K562 (cell line): Measurements from ENCODE around the gene TTC33. TPM values are rescaled to one million over a fixed set of nuclear protein-coding genes. Genes with fewer than 3 reads are reported as not detected.

Experiments used
- DACH1 ChIP-seq: fragments of 450-650 bp; IDR thresholded peaks from 2 replicates; pipeline ENCODE4 v1.6.1; 2018; ENCODE audit not compliant: partially characterized antibody
- FOXA3 ChIP-seq, 2 experiments: fragments of 450-650 bp in 1 of 2; sonication (generic) in 1 of 2; formaldehyde crosslinking; IDR thresholded peaks in 1 of 2; conservative IDR thresholded peaks in 1 of 2; 2 replicates each; pipeline versions ENCODE4 v1.4.0 to v1.8.0; 2020 to 2022; ENCODE audit warnings: mild to moderate bottlenecking in 2 of 2, missing genetic modification reagents in 1 of 2
- GTF2E2 ChIP-seq: fragments of 200-800 bp; sonication (Bioruptor generic); IDR thresholded peaks from 2 replicates; pipeline ENCODE4 v1.6.1; 2016; ENCODE audit warnings: missing genetic modification characterization, missing compliant biosample characterization
- HNRNPK ChIP-seq: fragments of 200-400 bp; formaldehyde crosslinking; IDR thresholded peaks from one replicate; pipeline ENCODE4 v1.6.1; 2018; ENCODE audit warnings: mild to moderate bottlenecking, low read depth, low read length; ENCODE audit not compliant: poor library complexity, severe bottlenecking
- L3MBTL2 ChIP-seq: fragments of 450-650 bp; IDR thresholded peaks from 2 replicates; pipeline ENCODE4 v1.6.1; 2016; ENCODE audit warnings: mild to moderate bottlenecking, moderate library complexity
- MAFF ChIP-seq: IDR thresholded peaks from 2 replicates; pipeline ENCODE4 v1.6.1; 2012; ENCODE audit warnings: low read length, improper control_type of control experiment
- MAFG ChIP-seq: fragments of 450-650 bp; conservative IDR thresholded peaks from 2 replicates; pipeline ENCODE4 v1.6.1; 2016; ENCODE audit warnings: missing genetic modification characterization, missing compliant biosample characterization
- MAFK ChIP-seq: IDR thresholded peaks from 2 replicates; pipeline ENCODE4 v1.6.1; 2011; ENCODE audit warnings: low read length, improper control_type of control experiment
- MAX ChIP-seq: sonication (generic); formaldehyde crosslinking; IDR thresholded peaks from 2 replicates; pipeline ENCODE4 v1.9.0; 2022; ENCODE audit warnings: mild to moderate bottlenecking, missing genetic modification reagents
- PML ChIP-seq: IDR thresholded peaks from 2 replicates; pipeline ENCODE4 v1.6.1; 2012; ENCODE audit warnings: low read length, inconsistent platforms
- RBFOX2 ChIP-seq: fragments of 200-400 bp; formaldehyde crosslinking; IDR thresholded peaks from 2 replicates; pipeline ENCODE4 v1.6.1; 2017; ENCODE audit warnings: low read depth, mild to moderate bottlenecking, low read length, moderate library complexity
- SFPQ ChIP-seq: fragments of 200-400 bp; formaldehyde crosslinking; IDR thresholded peaks from 2 replicates; pipeline ENCODE4 v1.6.1; 2017; ENCODE audit warnings: mild to moderate bottlenecking, low read depth, low read length, moderate library complexity
- SMARCE1 ChIP-seq: fragments of 450-650 bp; IDR thresholded peaks from 2 replicates; pipeline ENCODE4 v1.7.1; 2016; ENCODE audit warnings: mild to moderate bottlenecking
- USF2 ChIP-seq: sonication (generic); formaldehyde crosslinking; IDR thresholded peaks from 2 replicates; pipeline ENCODE4 v1.5.0; 2020; ENCODE audit warnings: missing genetic modification reagents
- ZBTB33 ChIP-seq: sonication (generic); formaldehyde crosslinking; IDR thresholded peaks from 2 replicates; pipeline ENCODE4 v1.8.1; 2023; ENCODE audit warnings: mild to moderate bottlenecking, missing genetic modification reagents
- ZNF830 ChIP-seq: fragments of 250-450 bp; sonication (Bioruptor Pico); IDR thresholded peaks from 2 replicates; pipeline ENCODE4 v1.5.0; 2021; ENCODE audit warnings: mild to moderate bottlenecking
- polyA plus RNA-seq, 8 experiments: library from polyadenylated mRNA; depleted of rRNA in 4 of 8; stranded (reverse) in 5 of 8; unstranded in 3 of 8; fragments of >200 nt; fragmentation: Nextera tagmentation in 2 of 8; fragmentation: Illumina TruSeq in 1 of 8; extraction: Ambion mirVana in 2 of 8; extraction: Trizol in 1 of 8; gene quantifications; 2 replicates each; pipeline versions ENCODE4 v1.2.1 to v1.2.3, GENCODE V29; 2011 to 2014; ENCODE audit warnings: inconsistent platforms in 1 of 8, missing spikeins in 1 of 8
- total RNA-seq, 7 experiments: library from RNA; depleted of rRNA in 6 of 7; stranded (reverse); fragments of >200 nt in 6 of 7; fragmentation: Illumina TruSeq in 2 of 7; extraction: Trizol in 2 of 7; gene quantifications; 2 replicates each; pipeline versions ENCODE4 v1.2.1 to v1.2.3, GENCODE V29; 2011 to 2021; ENCODE audit warnings: low replicate concordance in 1 of 7

The TTC33 gene
- total and polyA plus RNA-seq, 9 of the 15 experiments (the other 6 are each of a cell fraction or from before 2014, with no cell fraction given): 11.5 to 24.9 (median 21.1) TPM

GRCh38 chr5:40780199-40780598 is 24.4 kb upstream of the TTC33 start (continued):
- TF ChIP-seq ZBTB33 (CRISPR knock-in tag): no peak
- peak; percentile 47; the same call in 1 of the 2 replicates for TF ChIP-seq MAFK
- no peak for TF ChIP-seq USF2
- peak; percentile 57; the same call in 1 of the 2 replicates for TF ChIP-seq MAFF
- TF ChIP-seq MAX: no peak
- no peak for TF ChIP-seq HNRNPK
- no peak for TF ChIP-seq GTF2E2 (tag)
- no peak for TF ChIP-seq SMARCE1
- no peak for TF ChIP-seq RBFOX2
- no peak for TF ChIP-seq ZNF830 (CRISPR knock-in tag)
- no peak for TF ChIP-seq L3MBTL2
- TF ChIP-seq SFPQ: no peak
- no peak for TF ChIP-seq PML
- no peak for TF ChIP-seq DACH1
- no peak for TF ChIP-seq FOXA3 (CRISPR knock-in tag; conservative IDR thresholded peaks at IDR 0.05 in 1 of 2, IDR thresholded peaks at IDR 0.05 in 1 of 2)
- peak; percentile 43; the same call in 1 of the 2 replicates for TF ChIP-seq MAFG (tag)
